ENCODE data around the gene FAM83G.

FAM83G gene

GRCh38 chr17:19006698-19007097 lies 2.1 kb upstream of the FAM83G start:
- no peak for DNase-seq

- DNase-seq: no peak
Observed at GRCh38 chr17:19005789-19006430, 1.3 kb upstream of the FAM83G start.

- DNase-seq: no peak
Observed at GRCh38 chr17:19005137-19005773, 691 bp upstream of the FAM83G start.

DNA sequence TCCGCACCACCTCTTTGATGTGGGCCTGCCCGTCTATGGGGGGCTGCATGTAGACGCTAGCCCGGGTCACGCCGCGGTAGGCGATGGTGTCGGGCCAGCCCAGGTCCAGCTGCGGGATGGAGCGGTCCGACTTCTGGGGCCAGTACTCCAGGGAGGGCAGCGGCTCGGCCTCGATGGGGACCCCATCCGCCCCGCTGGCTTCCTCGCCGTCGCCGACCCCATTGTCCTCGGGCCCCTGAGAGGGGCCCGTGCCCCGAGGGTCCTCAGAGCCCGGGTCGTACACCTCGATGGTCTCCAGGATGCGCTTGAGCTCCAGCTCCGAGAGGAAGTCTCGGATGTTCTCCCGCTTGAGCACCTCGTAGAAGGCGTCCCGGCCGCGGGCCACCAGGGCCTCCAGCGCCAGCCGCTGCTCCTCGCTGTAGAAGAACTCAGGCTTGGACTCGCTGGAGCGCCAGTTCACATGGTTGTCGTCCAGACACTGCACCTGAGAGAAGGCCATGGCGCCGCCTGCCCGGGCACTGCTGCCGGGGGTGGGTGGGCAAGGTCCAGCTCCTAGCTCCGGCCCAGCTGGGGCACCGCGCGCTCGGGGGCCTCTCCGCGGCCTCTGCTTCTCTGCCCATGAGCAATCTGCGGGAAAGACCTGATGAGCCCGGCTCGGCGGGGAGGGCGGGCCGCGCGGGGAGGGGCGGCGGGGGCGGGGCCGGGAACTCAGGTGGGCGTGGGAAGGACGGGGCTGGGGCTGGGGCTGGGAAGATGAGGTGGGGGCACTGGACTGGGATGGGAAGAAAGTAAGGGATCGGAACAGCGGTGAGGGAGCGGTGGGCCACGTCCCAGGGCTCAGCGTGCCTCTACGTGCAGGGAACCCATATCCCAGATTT lies 782 bp downstream of the FAM83G start:
- no peak for DNase-seq

- no peak for DNase-seq
Observed at GRCh38 chr17:19002805-19003542, 1.6 kb downstream of the FAM83G start.

- no peak for DNase-seq
Observed at GRCh38 chr17:19001907-19002590, 2.5 kb downstream of the FAM83G start.

- DNase-seq: no peak
Observed at GRCh38 chr17:19000531-19001325, 3.8 kb downstream of the FAM83G start.

- no peak for DNase-seq
Observed at GRCh38 chr17:18999911-19000310, 4.7 kb downstream of the FAM83G start.

GRCh38 chr17:18999394-18999793 lies 5.2 kb downstream of the FAM83G start:
- DNase-seq: no peak

DNA sequence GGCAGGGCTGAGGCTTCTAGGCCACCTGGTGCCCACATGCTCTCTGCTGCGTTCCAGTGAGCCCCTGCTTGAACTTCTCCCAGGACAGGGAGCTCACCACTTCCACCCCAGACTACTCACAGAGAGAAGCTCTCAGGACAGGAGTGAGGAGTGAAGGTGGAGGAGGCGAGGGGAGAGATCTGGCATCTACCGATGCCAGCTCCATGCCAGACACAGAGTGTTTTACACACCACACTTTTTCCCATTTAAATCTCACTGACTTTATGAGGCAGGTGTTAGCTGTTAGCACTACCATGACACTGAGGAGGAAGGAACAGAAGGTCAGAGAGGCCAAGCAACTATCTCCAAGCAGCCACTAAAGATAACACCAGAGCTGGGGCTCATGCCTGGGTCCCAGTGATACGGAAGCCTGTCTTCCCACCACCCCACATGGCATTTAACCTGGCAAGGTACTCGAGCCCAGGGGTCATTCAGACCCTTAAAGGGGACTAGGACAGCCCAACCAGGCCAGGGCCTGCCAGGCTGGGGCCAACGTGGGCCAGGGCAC lies 6.8 kb downstream of the FAM83G start:
- DNase-seq: no peak

DNA sequence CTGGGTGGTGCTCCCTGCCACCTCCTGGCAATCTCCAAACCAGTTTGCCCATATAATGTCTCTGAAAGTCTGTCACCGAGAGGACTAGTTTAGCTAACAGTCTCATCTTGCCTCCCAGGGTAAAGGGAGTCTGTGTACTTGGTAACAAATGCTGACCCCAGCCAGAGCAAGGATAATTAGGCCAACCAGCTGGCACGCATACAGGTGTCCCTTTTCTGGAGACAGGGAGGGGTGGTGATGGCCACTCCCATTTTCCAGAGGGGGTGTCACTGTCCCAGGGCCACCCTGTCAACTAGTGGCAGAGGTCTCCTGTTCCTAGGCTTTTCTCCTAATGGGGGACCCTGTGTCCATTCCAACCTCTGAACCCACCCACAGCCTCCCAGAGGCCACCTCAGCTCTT lies 8.1 kb downstream of the FAM83G start:
- no peak for DNase-seq

DNA sequence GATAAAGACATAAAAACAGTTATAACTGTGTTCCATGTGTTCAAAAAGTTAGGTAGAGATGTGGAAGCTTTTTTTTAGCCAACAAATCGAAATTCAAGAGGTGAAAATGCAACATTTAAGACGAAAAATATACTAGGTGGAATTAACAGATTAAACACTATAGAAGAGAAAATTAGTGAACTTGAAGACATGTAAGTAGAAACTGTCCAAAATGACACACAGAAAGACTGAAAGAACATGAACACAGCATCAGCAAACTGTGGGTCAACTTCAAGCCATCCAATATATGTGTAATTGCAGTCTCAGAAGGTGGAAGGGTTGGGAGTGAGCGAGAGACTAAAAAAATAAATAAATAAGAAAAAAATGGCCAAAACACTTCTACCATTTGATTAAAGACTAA lies 9.3 kb downstream of the FAM83G start:
- DNase-seq: no peak

DNA sequence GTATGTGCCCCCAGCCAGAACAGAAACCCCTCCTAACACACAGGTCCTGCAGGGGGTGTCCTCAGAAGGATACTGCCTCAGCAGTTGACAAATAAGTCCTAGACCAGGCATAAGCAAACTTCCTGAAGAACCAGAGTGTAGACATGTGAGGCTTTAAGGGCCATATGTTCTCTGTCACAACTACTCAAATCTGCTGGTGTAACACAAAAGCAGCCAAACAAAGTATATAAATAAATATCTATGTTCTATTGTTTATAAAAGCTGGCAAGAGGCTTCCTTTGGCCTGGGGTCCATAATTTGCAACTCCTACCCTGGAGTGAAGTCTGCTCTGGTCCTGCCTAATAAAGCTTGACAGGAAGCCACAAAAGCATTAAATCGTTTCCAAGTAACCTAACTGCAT lies 9.9 kb downstream of the FAM83G start:
- DNase-seq: no peak

DNA sequence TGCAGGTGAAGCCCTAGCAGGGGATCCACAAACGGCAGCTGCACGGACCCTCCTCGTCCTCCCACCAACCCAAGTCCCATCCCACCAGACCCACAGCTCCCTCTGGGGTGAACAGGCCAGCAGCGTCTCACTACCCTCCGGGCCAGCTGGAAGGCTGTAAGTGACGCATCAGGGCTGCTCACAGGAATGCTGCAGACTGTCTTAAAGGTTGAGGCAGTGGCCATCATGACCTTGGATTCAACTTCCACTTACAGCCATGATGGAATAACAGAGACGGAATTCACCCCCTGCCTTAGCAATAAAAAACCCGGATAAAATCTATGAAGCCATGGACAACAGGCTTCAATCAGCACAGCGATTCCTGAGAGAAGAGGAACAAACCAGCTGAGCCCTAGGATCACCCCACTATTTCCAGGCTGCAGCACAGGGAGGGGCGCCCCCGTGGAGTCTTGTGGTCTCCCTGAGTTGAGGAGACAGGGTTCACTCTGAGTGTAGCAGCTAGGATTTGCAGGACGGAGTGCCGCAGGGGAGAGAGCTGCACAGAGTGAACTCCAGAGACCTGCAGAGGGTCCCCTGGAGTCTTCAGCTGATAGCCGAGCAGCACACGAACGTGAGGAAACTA lies 10.5 kb downstream of the FAM83G start:
- no peak for DNase-seq

DNA sequence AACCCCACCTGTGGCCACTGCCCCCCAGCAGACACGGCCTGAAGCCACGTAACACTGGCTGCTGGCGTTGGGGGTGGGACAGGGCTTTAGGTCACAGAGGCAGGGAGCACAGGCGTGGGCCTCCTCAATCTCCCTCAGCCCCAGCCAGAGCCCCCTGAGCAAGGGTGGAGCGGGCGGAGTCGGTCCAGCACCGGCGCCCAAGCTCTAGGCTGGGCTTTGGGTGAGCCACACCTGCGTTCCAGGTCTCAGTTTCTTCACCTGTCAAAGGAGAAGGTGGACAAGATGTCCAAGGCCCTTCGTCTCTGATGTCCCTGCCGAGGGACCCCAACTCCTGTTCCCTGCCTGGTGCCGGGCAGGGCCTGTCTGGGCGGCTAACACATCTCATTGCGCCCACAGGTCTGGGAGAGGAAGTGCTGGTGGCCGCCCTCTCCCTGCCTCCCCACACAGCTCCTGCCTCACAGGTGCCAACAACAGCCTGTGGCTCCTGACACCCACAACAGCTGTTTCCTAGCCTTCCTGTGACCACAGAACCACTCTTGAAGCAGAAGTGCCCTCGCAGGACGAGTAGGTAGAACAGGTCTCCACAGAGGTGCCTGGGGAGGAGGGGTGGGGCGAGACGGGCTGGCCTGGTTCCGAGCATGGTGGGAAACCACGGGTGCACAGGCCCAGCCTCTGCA lies 12.0 kb downstream of the FAM83G start:
- DNase-seq: peak; percentile 24

- no peak for DNase-seq
Observed at GRCh38 chr17:18991531-18992315, 12.8 kb downstream of the FAM83G start.

- DNase-seq: no peak
Observed at GRCh38 chr17:18990331-18990730, 14.2 kb downstream of the FAM83G start.

GRCh38 chr17:18988546-18989173 lies 15.9 kb downstream of the FAM83G start:
- DNase-seq: no peak
